IMR-90 (cell line): Measurements from ENCODE around the gene TRIM36. TPM values are rescaled to one million over a fixed set of nuclear protein-coding genes. Genes with fewer than 3 reads are reported as not detected.

Source experiments
- ATAC-seq: fragments of 200-7000 bp; cut with Tn5 transposase; 2 replicates; pipeline ENCODE4 v1.9.1; 2020; ENCODE audit warnings: low read depth, mild to moderate bottlenecking, moderate library complexity
- BruUV-seq: library from RNA; stranded (reverse); fragments of 400-500 nt; replicated peaks from 2 replicates; lab custom pipeline; 2021; lab: Mats Ljungman, UMichigan
- CTCF ChIA-PET: fragments of 300-600 bp; formaldehyde crosslinking; extraction: SDS; loops from one replicate; lab custom pipeline; 2021; ENCODE audit warnings: antibody characterized with exemption; lab: Yijun Ruan, JAX
- POLR2A ChIA-PET: fragments of 300-600 bp; sonication (Branson Sonifier 250); formaldehyde crosslinking; loops from one replicate; lab custom pipeline; 2022; ENCODE audit warnings: antibody characterized with exemption; ENCODE audit not compliant: unreplicated experiment; lab: Charles Lee
- DNase-seq: peaks from one replicate; pipeline ENCODE4 v3.0.0; 2013
- H2AFZ ChIP-seq: replicated peaks from 2 replicates; pipeline ENCODE3; 2013; ENCODE audit warnings: low read length, mild to moderate bottlenecking; ENCODE audit not compliant: poor library complexity
- H2AK5ac ChIP-seq: 2 replicates; pipeline ENCODE4 v1.6.1; 2013; ENCODE audit warnings: low read depth, low read length, inconsistent platforms
- H2AK9ac ChIP-seq: replicated peaks from 2 replicates; pipeline ENCODE3; 2013; ENCODE audit warnings: mild to moderate bottlenecking, low read depth, low read length, moderate library complexity; ENCODE audit not compliant: poor library complexity
- H2BK120ac ChIP-seq: 2 replicates; pipeline ENCODE4 v1.6.1; 2013; ENCODE audit warnings: low read depth, low read length, inconsistent platforms
- H2BK15ac ChIP-seq: 3 replicates; pipeline ENCODE4 v1.6.1; 2013; ENCODE audit warnings: low read depth, low read length, inconsistent platforms
- H2BK20ac ChIP-seq: 2 replicates; pipeline ENCODE4 v1.6.1; 2013; ENCODE audit warnings: low read depth, mild to moderate bottlenecking, inconsistent platforms, low read length, moderate library complexity
- H2BK5ac ChIP-seq: 2 replicates; pipeline ENCODE4 v1.6.1; 2013; ENCODE audit warnings: mild to moderate bottlenecking, low read depth, low read length, inconsistent platforms; ENCODE audit not compliant: poor library complexity, severe bottlenecking
- H3K14ac ChIP-seq: replicated peaks from 2 replicates; pipeline ENCODE4 v1.6.1; 2013; ENCODE audit warnings: low read depth, low read length, inconsistent platforms
- H3K18ac ChIP-seq: 2 replicates; pipeline ENCODE4 v1.6.1; 2013; ENCODE audit warnings: low read depth, low read length, control low read depth
- H3K23ac ChIP-seq: 2 replicates; pipeline ENCODE4 v1.6.1; 2013; ENCODE audit warnings: low read depth, low read length, inconsistent platforms
- H3K27ac ChIP-seq: 2 replicates; pipeline ENCODE4 v1.5.1; 2013; ENCODE audit warnings: mild to moderate bottlenecking, control low read depth, low read length; ENCODE audit not compliant: insufficient read depth
- H3K27me3 ChIP-seq: 2 replicates; pipeline ENCODE4 v1.6.1; 2013; ENCODE audit warnings: low read length; ENCODE audit not compliant: control insufficient read depth, insufficient read depth
- H3K36me3 ChIP-seq: 2 replicates; pipeline ENCODE4 v1.6.1; 2013; ENCODE audit warnings: low read length, mixed read lengths; ENCODE audit not compliant: control insufficient read depth, insufficient read depth
- H3K4ac ChIP-seq: 2 replicates; pipeline ENCODE4 v1.6.1; 2013; ENCODE audit warnings: low read depth, low read length, inconsistent platforms
- H3K4me1 ChIP-seq: 2 replicates; pipeline ENCODE4 v1.6.1; 2013; ENCODE audit warnings: low read length, mixed read lengths; ENCODE audit not compliant: control insufficient read depth, insufficient read depth
- H3K4me2 ChIP-seq: 2 replicates; pipeline ENCODE4 v1.6.1; 2013; ENCODE audit warnings: low read depth, mild to moderate bottlenecking, control low read depth, low read length, moderate library complexity
- H3K4me3 ChIP-seq: 2 replicates; pipeline ENCODE4 v1.5.1; 2013; ENCODE audit warnings: low read depth, mild to moderate bottlenecking, control low read depth, low read length, moderate library complexity; ENCODE audit not compliant: insufficient read depth
- H3K56ac ChIP-seq: 2 replicates; pipeline ENCODE4 v1.6.1; 2013; ENCODE audit warnings: low read length, inconsistent platforms; ENCODE audit not compliant: insufficient read depth; ENCODE audit errors: extremely low read depth
- H3K79me1 ChIP-seq, 2 experiments: 2 replicates each; pipeline ENCODE4 v1.6.1; 2013; ENCODE audit warnings: low read length in 2 of 2, inconsistent platforms in 1 of 2, low read depth in 1 of 2
- H3K9ac ChIP-seq: 2 replicates; pipeline ENCODE4 v1.6.1; 2013; ENCODE audit warnings: low read depth, low read length, control low read depth
- H3K9me1 ChIP-seq: 2 replicates; pipeline ENCODE4 v1.6.1; 2013; ENCODE audit warnings: low read length, inconsistent platforms; ENCODE audit not compliant: insufficient read depth
- H3K9me3 ChIP-seq: 2 replicates; pipeline ENCODE4 v1.6.1; 2013; ENCODE audit warnings: low read length; ENCODE audit not compliant: control insufficient read depth, insufficient read depth
- H4K20me1 ChIP-seq: 2 replicates; pipeline ENCODE4 v1.6.1; 2013; ENCODE audit warnings: low read length, inconsistent platforms; ENCODE audit not compliant: insufficient read depth
- H4K5ac ChIP-seq: 2 replicates; pipeline ENCODE4 v1.6.1; 2013; ENCODE audit warnings: mild to moderate bottlenecking, low read depth, low read length, control low read depth
- H4K8ac ChIP-seq, 2 experiments: 2 replicates each; pipeline ENCODE4 v1.6.1; 2013; ENCODE audit warnings: low read depth in 2 of 2, low read length in 2 of 2, control low read depth in 1 of 2, inconsistent platforms in 1 of 2
- H4K91ac ChIP-seq: 2 replicates; pipeline ENCODE4 v1.6.1; 2013; ENCODE audit warnings: low read depth, low read length, inconsistent platforms; ENCODE audit not compliant: insufficient read depth
- ELK1 ChIP-seq: fragments of 150-350 bp; IDR thresholded peaks from 2 replicates; pipeline ENCODE4 v1.6.1; 2016; ENCODE audit warnings: low read depth, mild to moderate bottlenecking, low read length, moderate library complexity, borderline replicate concordance
- FOS ChIP-seq: fragments of 150-350 bp; IDR thresholded peaks from 2 replicates; pipeline ENCODE4 v1.6.1; 2016; ENCODE audit warnings: low read depth, low read length
- MAFK ChIP-seq: IDR thresholded peaks from 2 replicates; pipeline ENCODE4 v1.6.1; 2012; ENCODE audit warnings: low read depth, low read length, improper control_type of control experiment
- MAZ ChIP-seq: IDR thresholded peaks from 2 replicates; pipeline ENCODE4 v1.6.1; 2012; ENCODE audit warnings: low read depth, mild to moderate bottlenecking, low read length, improper control_type of control experiment, moderate library complexity, borderline replicate concordance
- MXI1 ChIP-seq: IDR thresholded peaks from 2 replicates; pipeline ENCODE4 v1.6.1; 2012; ENCODE audit warnings: low read depth, mild to moderate bottlenecking, low read length, moderate library complexity, borderline replicate concordance
- NFE2L2 ChIP-seq: fragments of 150-350 bp; IDR thresholded peaks from 2 replicates; pipeline ENCODE4 v1.6.1; 2016; ENCODE audit warnings: low read depth, mild to moderate bottlenecking, low read length
- POLR2A ChIP-seq: IDR thresholded peaks from 2 replicates; pipeline ENCODE4 v1.6.1; 2012; ENCODE audit warnings: mild to moderate bottlenecking, low read depth, low read length
- SMC3 ChIP-seq: fragments of 150-350 bp; IDR thresholded peaks from 2 replicates; pipeline ENCODE4 v1.6.1; 2016; ENCODE audit warnings: low read depth, mild to moderate bottlenecking, antibody characterized with exemption, low read length, moderate library complexity
- USF2 ChIP-seq: fragments of 150-350 bp; IDR thresholded peaks from 2 replicates; pipeline ENCODE4 v1.6.1; 2017; ENCODE audit warnings: mild to moderate bottlenecking, antibody characterized with exemption, low read length, low read depth
- WGBS, 2 experiments: methylation state at CpG; one replicate each; pipeline versions ENCODE4 v1.1.5 to v1.1.7; 2013; ENCODE audit warnings: missing lambda C conversion rate in 2 of 2; ENCODE audit not compliant: insufficient read length in 1 of 2; ENCODE audit errors: extremely low coverage in 2 of 2; 5-methylcytosine and 5-hydroxymethylcytosine counted together
- dilution Hi-C: fragments of 300-500 bp; cut with HindIII; formaldehyde crosslinking; loops from one replicate; pipeline ENCODE4 v1.14.3; 2018; ENCODE audit warnings: low sequenced_read_pairs; ENCODE audit not compliant: unreplicated experiment
- in situ Hi-C: fragments of 300-500 bp; cut with MboI; formaldehyde crosslinking; loops from 3 replicates; pipeline ENCODE4 v1.14.3; 2019; ENCODE audit warnings: low sequenced_read_pairs, inconsistent platforms, mixed read lengths
- intact Hi-C: fragments of 100-400 bp; cut with micrococcal nuclease; formaldehyde crosslinking; loops from 2 replicates; pipeline ENCODE4 v1.10.0; 2022
- polyA plus RNA-seq, 3 experiments: library from polyadenylated mRNA; depleted of rRNA; stranded (reverse); fragments of >200 nt; gene quantifications; 2 replicates each; pipeline ENCODE4 v1.2.3, GENCODE V29; 2012; ENCODE audit warnings: low replicate concordance in 1 of 3
- total RNA-seq: library from RNA; depleted of rRNA; stranded (reverse); fragments of >200 nt; gene quantifications from 2 replicates; pipeline ENCODE4 v1.2.3, GENCODE V29; 2012

Gene TRIM36
- total and polyA plus RNA-seq, 2 of the 4 experiments (the other 2 are of a cell fraction): 0.10 to 0.18 TPM

GRCh38 chr5:115098041-115098702 lies 71.5 kb downstream of the TRIM36 start (continued):
- TF ChIP-seq SMC3: peak; percentile 74

GRCh38 chr5:115097236-115097635 lies 72.5 kb downstream of the TRIM36 start:
- H4K20me1 ChIP-seq: no peaks in the 10 kb centered on the region
- H3K27me3 ChIP-seq: peaks cover 2% of the 10 kb centered on the region
- H4K8ac ChIP-seq: no peak overlapping the region
- ChIA-PET CTCF (interaction anchor here (0.8 to 1.3 kb wide), 5 partner anchors 12 to 154 kb away, joined by 3 to 5 read pairs (median 4); no protein-coding TSS in a partner anchor), POLR2A (no interaction called here)
- no peak for TF ChIP-seq POLR2A
- no peak for TF ChIP-seq USF2
- no peak for TF ChIP-seq FOS
- no peak for TF ChIP-seq ELK1
- no peak for TF ChIP-seq MAZ
- TF ChIP-seq NFE2L2: no peak
- no peak for TF ChIP-seq MXI1
- TF ChIP-seq MAFK: no peak
- BruUV-seq: no TSS peak
- intact Hi-C loops: loop anchor here (5.0 kb wide), 1 partner anchor 490 kb away; no protein-coding TSS in a partner anchor
- no peak overlapping the region for H3K14ac ChIP-seq
- H3K4ac ChIP-seq: no peak overlapping the region
- no peak overlapping the region for H3K9ac ChIP-seq
- no peaks in the 10 kb centered on the region for H3K79me1 ChIP-seq
- no peak for DNase-seq
- no peak overlapping the region for H3K18ac ChIP-seq
- ATAC-seq: no peak
- H4K91ac ChIP-seq: no peak overlapping the region
- dilution Hi-C loops: no loop called here
- H3K9me1 ChIP-seq: no peaks in the 10 kb centered on the region
- H2BK120ac ChIP-seq: no peak overlapping the region
- no peak overlapping the region for H2AK9ac ChIP-seq
- H3K56ac ChIP-seq: no peak overlapping the region
- no peak overlapping the region for H3K4me2 ChIP-seq
- H2BK20ac ChIP-seq: no peak overlapping the region
- H3K4me3 ChIP-seq: no peak overlapping the region
- H3K27ac ChIP-seq: no peak overlapping the region
- H4K5ac ChIP-seq: no peak overlapping the region
- no peak overlapping the region for H2AK5ac ChIP-seq
- no peaks in the 10 kb centered on the region for H3K9me3 ChIP-seq
- no peak overlapping the region for H3K23ac ChIP-seq
- no CpG with 5 or more reads among the region's 2 CpGs for WGBS, 2 experiments
- in situ Hi-C loops: loop anchor here (10.0 kb wide), 1 partner anchor 148 kb away; no protein-coding TSS in a partner anchor
- no peak overlapping the region for H2BK15ac ChIP-seq
- no peak overlapping the region for H2BK5ac ChIP-seq
- no peak overlapping the region for H2AFZ ChIP-seq
- H3K4me1 ChIP-seq: no peaks in the 10 kb centered on the region
- H3K36me3 ChIP-seq: no peaks in the 10 kb centered on the region
